NCI-H128 (cell line): ENCODE data around the gene HAPLN2.

Experiments used
- DNase-seq: peaks from one replicate; lab custom pipeline; 2025; ENCODE audit not compliant: unreplicated experiment; lab: John Stamatoyannopoulos, UW

Gene HAPLN2

GRCh38 chr1:156643778-156644092, 24.5 kb downstream of the HAPLN2 start:
- no peak for DNase-seq

- DNase-seq = no peak
These were observed 24.9 kb downstream of the HAPLN2 start for GRCh38 chr1:156644146-156644545.

- no peak for DNase-seq
These were observed 25.4 kb downstream of the HAPLN2 start for GRCh38 chr1:156644640-156645039.

GRCh38 chr1:156645056-156645455, 25.8 kb downstream of the HAPLN2 start:
- no peak for DNase-seq

- no peak for DNase-seq
These were observed 26.5 kb downstream of the HAPLN2 start for GRCh38 chr1:156645666-156646065.

GRCh38 chr1:156646738-156647211, 27.6 kb downstream of the HAPLN2 start:
- no peak for DNase-seq

- DNase-seq = no peak
These were observed 28.1 kb downstream of the HAPLN2 start for GRCh38 chr1:156647351-156647750.

- no peak for DNase-seq
These were observed 29.3 kb downstream of the HAPLN2 start for GRCh38 chr1:156648496-156648895.

- DNase-seq = no peak
These were observed 29.7 kb downstream of the HAPLN2 start for GRCh38 chr1:156648951-156649350.

GRCh38 chr1:156652131-156652991, 33.1 kb downstream of the HAPLN2 start:
- DNase-seq = no peak

- DNase-seq = no peak
These were observed 33.8 kb downstream of the HAPLN2 start for GRCh38 chr1:156652992-156653355.

GRCh38 chr1:156654700-156655099, 35.5 kb downstream of the HAPLN2 start:
- no peak for DNase-seq

GRCh38 chr1:156655151-156655903, 36.1 kb downstream of the HAPLN2 start:
- no peak for DNase-seq

GRCh38 chr1:156655904-156656516, 36.8 kb downstream of the HAPLN2 start:
- DNase-seq = no peak

GRCh38 chr1:156656806-156657740, 37.9 kb downstream of the HAPLN2 start:
- peak; percentile 32 for DNase-seq

- no peak for DNase-seq
These were observed 38.6 kb downstream of the HAPLN2 start for GRCh38 chr1:156657741-156658319.

GRCh38 chr1:156658496-156658895, 39.3 kb downstream of the HAPLN2 start:
- no peak for DNase-seq

GRCh38 chr1:156658945-156659574, 39.8 kb downstream of the HAPLN2 start:
- DNase-seq = no peak

- DNase-seq = no peak
These were observed 40.4 kb downstream of the HAPLN2 start for GRCh38 chr1:156659661-156659987.
